A673 (cell line): ENCODE data around the gene KHNYN.

Source experiments
- CTCF ChIP-seq: fragments of 300-800, 200-600 bp; sonication (generic); conservative IDR thresholded peaks from 2 replicates; pipeline ENCODE4 v1.5.1; 2017; ENCODE audit warnings: low read depth, mild to moderate bottlenecking, antibody characterized with exemption, low read length, moderate library complexity, mixed read lengths
- EZH2 ChIP-seq: fragments of 200-600 bp; sonication (generic); IDR thresholded peaks from 2 replicates; pipeline ENCODE4 v1.6.1; 2017; ENCODE audit warnings: borderline replicate concordance, low read depth, mild to moderate bottlenecking, mixed read lengths, antibody characterized with exemption, low read length; ENCODE audit not compliant: poor library complexity, severe bottlenecking

DNA sequence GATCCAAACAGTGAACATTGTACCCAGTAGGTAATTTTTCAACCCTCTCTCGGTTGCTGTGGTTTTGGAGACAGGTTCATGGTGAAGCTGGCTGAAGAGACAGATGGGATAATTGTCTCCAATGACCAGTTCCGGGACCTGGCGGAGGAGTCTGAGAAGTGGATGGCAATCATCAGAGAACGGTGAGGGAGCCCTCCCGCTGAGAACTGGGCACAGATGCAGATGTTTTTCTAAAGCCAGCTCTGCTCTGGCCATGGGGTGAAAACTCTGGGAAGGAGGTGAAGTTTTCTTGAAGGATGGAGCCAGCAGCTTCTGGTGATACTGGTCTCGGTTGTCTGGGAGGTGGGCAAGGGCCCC is 6.2 kb downstream of the KHNYN start:
- no peak for TF ChIP-seq CTCF
- TF ChIP-seq EZH2, result no peak
